Bone marrow (tissue), 2 donors: ENCODE measurements around the gene HADH.
"Not testable (repeated sequence)": the region's sequence is repeated elsewhere in the genome, so short reads cannot be mapped to it uniquely, and the experiment has no call there.

Experiments
- DNase-seq, 2 donors: peaks; one replicate each; lab custom pipeline; 2025; lab: John Stamatoyannopoulos, UW

The HADH gene

GRCh38 chr4:107989537-107990386 lies at the start of gene HADH:
TSS of gene HADH (plus strand) at chr4:107989889. CDS start at chr4:107989933, 44 bp downstream.
- DNase-seq, result peak; percentile 62 to 67

DNA sequence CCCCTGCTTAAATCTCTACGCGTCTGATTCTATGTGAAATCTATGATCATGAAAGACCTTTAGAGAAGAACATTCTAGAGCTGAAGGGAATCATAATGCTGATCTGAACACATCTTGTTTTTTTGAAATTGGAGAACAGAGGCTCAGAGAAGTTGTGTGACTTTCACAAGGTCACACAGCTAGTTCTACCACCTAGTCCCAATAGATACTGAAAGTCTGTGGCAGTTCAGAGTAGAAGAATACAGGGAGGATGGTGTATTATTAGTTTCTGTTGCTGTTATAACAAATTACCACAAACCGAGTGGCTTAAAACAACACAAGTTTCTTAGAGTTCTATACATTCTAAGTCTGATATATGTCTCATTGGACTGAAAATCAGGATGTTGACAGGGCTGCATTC lies 43.9 kb upstream of the HADH start:
- DNase-seq, result no peak

- DNase-seq, result no peak
Measured at GRCh38 chr4:107950746-107951540, 38.7 kb upstream of the HADH start.

GRCh38 chr4:107951551-107951950 lies 38.1 kb upstream of the HADH start:
- DNase-seq, result no peak

GRCh38 chr4:107956011-107956410 lies 33.7 kb upstream of the HADH start:
- no peak for DNase-seq

GRCh38 chr4:107966903-107967302 lies 22.8 kb upstream of the HADH start:
- no peak for DNase-seq

DNA sequence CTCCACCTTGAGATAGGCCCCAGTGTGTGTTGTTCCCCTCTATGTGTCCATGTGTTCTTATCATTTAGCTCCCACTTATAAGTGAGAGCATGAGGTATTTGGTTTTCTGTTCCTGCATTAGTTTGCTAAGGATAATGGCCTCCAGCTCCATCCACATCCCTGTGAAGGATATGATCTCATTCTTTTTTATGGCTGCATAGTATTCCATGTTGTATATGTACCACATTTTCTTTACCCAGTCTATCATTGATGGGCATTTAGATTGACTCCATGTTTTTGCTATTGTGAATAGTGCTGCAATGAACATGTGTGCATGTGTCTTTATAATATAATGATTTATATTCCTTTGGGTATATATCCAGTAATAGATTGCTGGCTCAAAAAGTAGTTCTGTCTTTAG lies 22.2 kb upstream of the HADH start:
- DNase-seq, result not testable (repeated sequence)

- DNase-seq, result not testable (repeated sequence)
Measured at GRCh38 chr4:107967921-107968320, 21.8 kb upstream of the HADH start.

GRCh38 chr4:107970063-107970798 lies 19.5 kb upstream of the HADH start:
- DNase-seq, result no peak

DNA sequence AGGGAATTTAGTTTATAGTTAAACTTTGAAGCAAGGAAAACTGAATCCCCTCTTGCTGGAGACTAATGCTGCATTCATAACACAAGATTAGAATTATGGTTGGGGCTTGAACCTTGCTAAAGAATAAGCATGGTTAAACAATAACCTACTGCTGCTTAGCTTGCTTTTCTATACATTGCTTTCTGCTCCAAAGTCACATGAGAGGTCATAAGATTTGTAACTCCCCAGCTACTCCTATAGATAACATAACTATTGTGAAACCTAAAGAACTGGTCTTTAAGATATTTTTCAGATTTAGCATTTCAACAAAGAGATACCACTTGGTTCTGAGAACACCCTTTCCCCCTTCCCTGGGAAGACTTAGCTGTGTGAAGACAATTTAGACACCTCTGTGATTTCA lies 17.1 kb upstream of the HADH start:
- DNase-seq, result no peak

- no peak for DNase-seq
Measured at GRCh38 chr4:107974523-107974922, 15.2 kb upstream of the HADH start.

GRCh38 chr4:107977482-107977881 lies 12.2 kb upstream of the HADH start:
- no peak for DNase-seq

GRCh38 chr4:107977966-107978705 lies 11.6 kb upstream of the HADH start:
- no peak for DNase-seq

DNA sequence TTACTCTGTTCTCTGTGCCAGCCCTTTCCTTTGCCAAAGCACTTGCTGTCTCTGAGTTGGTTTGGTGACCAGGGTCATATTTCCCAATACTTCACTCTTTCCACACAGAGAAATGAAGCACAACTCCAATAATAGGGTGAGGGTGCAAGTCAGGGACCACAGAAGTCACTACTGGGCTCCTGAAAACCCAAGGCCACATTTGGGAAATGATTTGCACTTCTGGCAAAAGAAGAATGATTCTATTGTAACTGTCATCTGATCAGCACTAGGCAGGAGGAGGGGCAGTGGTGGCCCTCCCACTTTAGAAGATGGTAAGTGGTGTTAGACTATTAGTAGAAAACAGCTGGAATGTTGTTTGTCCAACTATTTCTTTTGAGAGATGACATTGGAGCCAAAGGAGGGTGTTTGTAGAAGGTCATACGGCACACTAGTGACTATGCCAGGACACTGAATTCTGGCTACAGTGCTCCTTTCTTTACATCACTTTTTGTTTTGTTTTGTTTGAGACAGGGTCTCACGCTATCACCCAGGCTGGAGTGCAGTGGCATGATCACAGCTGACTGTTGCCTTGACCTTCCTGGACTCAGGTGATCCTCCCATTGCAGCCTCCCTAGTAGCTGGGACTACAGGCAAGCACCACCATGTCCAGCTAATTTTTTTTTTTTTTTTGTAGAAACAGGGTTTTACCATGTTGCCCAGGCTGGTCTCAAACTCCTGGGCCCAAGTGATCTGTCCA lies 10.8 kb upstream of the HADH start:
- DNase-seq, result no peak

GRCh38 chr4:107987916-107988762 lies 1.6 kb upstream of the HADH start:
- no peak for DNase-seq

GRCh38 chr4:107988763-107989035 lies 990 bp upstream of the HADH start:
- no peak for DNase-seq

GRCh38 chr4:107989162-107989536 lies 540 bp upstream of the HADH start:
- no peak for DNase-seq

DNA sequence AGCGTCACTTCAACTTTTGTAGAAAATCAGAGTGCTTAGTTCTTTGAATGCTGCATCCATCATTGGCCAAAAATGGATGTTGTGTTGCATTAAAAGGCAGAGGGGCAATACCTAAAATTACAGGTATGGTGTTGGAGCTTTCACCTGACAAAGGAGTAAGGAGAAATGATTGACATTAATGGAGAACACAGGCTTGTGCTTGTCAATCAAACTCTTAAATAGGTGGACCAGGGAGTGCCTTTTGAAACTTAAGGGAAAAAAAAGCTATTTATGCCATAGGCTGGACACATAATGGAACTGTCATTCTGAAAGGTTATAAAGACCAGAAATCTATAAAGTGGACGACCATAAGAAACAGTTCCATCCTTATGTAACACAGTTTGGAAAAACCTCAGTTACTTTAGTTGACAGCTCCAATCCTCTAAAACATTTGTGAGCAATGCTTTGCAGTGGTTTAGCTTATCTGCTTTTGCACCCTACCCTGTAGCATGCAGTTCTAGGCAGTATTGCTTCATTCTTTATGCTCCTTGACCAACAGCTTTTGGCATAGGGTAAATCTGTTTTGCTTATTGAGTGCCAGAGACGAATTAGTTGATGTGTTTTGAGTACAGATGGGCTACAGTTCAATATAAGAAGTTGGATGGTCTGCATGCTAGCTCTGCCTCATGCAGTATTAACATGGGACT lies 2.4 kb downstream of the HADH start:
- DNase-seq, result no peak

DNA sequence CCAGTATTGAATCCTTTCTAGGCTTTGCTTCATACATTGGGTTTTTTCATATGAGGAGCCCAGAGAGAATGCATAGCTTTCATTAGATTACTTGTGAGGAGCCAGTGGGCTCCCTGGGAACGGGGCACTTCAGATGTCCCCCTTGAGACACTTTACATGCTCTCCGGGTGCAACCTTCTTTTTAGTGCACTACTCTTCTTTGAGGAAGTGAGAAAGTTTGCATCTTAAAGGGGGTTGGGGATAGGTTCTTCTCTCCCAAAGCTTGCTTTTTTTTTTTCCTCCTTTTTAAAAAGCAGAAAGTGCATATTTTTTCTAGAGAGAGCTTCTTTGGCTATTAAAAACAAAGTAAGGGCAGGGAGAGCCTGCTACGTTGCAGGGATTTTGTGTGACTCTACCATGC lies 4.3 kb downstream of the HADH start:
- no peak for DNase-seq

- no peak for DNase-seq
Measured at GRCh38 chr4:107994894-107995293, 5.2 kb downstream of the HADH start.
